Endothelial cell of umbilical vein (primary cell): ENCODE results near the gene N4BP3. TPM values are rescaled to one million over a fixed set of nuclear protein-coding genes. Genes with fewer than 3 reads are reported as not detected.

Experiments used
- BruUV-seq: library from RNA; stranded (reverse); fragments of 400-500 nt; replicated peaks from 2 replicates; lab custom pipeline; 2021; lab: Mats Ljungman, UMichigan
- CTCF ChIA-PET: fragments of 300-600, 350-600 bp; sonication (Branson Sonifier 250); formaldehyde crosslinking; loops from one replicate; lab custom pipeline; 2021; ENCODE audit warnings: antibody characterized with exemption, inconsistent platforms; lab: Charles Lee
- POLR2A ChIA-PET: fragments of 300-600, 350-600 bp; sonication (Branson Sonifier 250); formaldehyde crosslinking; loops from one replicate; lab custom pipeline; 2021; ENCODE audit warnings: antibody characterized with exemption, inconsistent platforms; lab: Charles Lee
- DNase-seq: peaks from one replicate; pipeline ENCODE4 v3.0.0-alpha.2; 2011; ENCODE audit warnings: low read depth, low spot score
- FAIRE-seq: peaks from 2 replicates; lab custom pipeline; 2011; peaks lifted over from hg19 to GRCh38; lab: Jason Lieb, UNC
- H2AFZ ChIP-seq: 2 replicates; pipeline ENCODE4 v1.6.0; 2012; ENCODE audit warnings: low read depth, low read length, control low read depth, inconsistent platforms
- H3K27ac ChIP-seq: 2 replicates; pipeline ENCODE4 v1.5.1; 2011; ENCODE audit warnings: low read depth, mild to moderate bottlenecking, control low read depth, low read length, moderate library complexity; ENCODE audit not compliant: insufficient read depth
- H3K27me3 ChIP-seq, 2 experiments: 2 replicates each; pipeline versions ENCODE4 v1.6.0 to v1.6.1; 2011; ENCODE audit warnings: low read length in 2 of 2, mixed read lengths in 1 of 2; ENCODE audit not compliant: control insufficient read depth in 2 of 2, insufficient read depth in 2 of 2
- H3K36me3 ChIP-seq, 2 experiments: 2 replicates in 1 of 2; 3 replicates in 1 of 2; pipeline ENCODE4 v1.5.1; 2011; ENCODE audit warnings: low read length in 2 of 2, mild to moderate bottlenecking in 1 of 2, moderate library complexity in 1 of 2; ENCODE audit not compliant: control insufficient read depth in 2 of 2, insufficient read depth in 2 of 2; ENCODE audit errors: extremely low read depth in 1 of 2
- H3K4me1 ChIP-seq: 3 replicates; pipeline ENCODE4 v1.5.1; 2011; ENCODE audit warnings: mild to moderate bottlenecking, low read length; ENCODE audit not compliant: control insufficient read depth, insufficient read depth; ENCODE audit errors: extremely low read depth
- H3K4me2 ChIP-seq: 2 replicates; pipeline ENCODE4 v1.6.1; 2011; ENCODE audit warnings: low read length, control low read depth, mixed read lengths; ENCODE audit not compliant: insufficient read depth
- H3K4me3 ChIP-seq, 3 experiments: fragments of 200-600 bp in 1 of 3; sonication (generic), shearing (Covaris generic) in 1 of 3; replicated peaks in 1 of 3; 2 replicates each; pipeline ENCODE4 v1.5.1; 2011 to 2016; ENCODE audit warnings: control low read depth in 3 of 3, low read length in 3 of 3, mild to moderate bottlenecking in 2 of 3, inconsistent platforms in 1 of 3, low read depth in 1 of 3, moderate library complexity in 1 of 3; ENCODE audit not compliant: insufficient read depth in 1 of 3
- H3K79me2 ChIP-seq: 2 replicates; pipeline ENCODE4 v1.6.0; 2012; ENCODE audit warnings: low read length, inconsistent platforms; ENCODE audit not compliant: control insufficient read depth, insufficient read depth
- H3K9ac ChIP-seq: replicated peaks from 2 replicates; pipeline ENCODE3; 2011; ENCODE audit warnings: low read length, control low read depth; ENCODE audit not compliant: insufficient read depth; ENCODE audit errors: extremely low read depth
- H3K9me1 ChIP-seq: replicated peaks from 3 replicates; pipeline ENCODE4 v1.6.0; 2011; ENCODE audit warnings: mild to moderate bottlenecking, low read length; ENCODE audit not compliant: control insufficient read depth, insufficient read depth; ENCODE audit errors: extremely low read depth
- H3K9me3 ChIP-seq: replicated peaks from 2 replicates; pipeline ENCODE4 v1.5.1; 2012; ENCODE audit warnings: low read length, inconsistent platforms; ENCODE audit not compliant: control insufficient read depth, insufficient read depth
- H4K20me1 ChIP-seq: replicated peaks from 2 replicates; pipeline ENCODE3; 2011; ENCODE audit warnings: mild to moderate bottlenecking, low read length; ENCODE audit not compliant: control insufficient read depth, insufficient read depth; ENCODE audit errors: extremely low read depth
- CTCF ChIP-seq, 2 donors: IDR thresholded peaks; 1 replicate in 1 of 2; 2 replicates in 1 of 2; pipeline ENCODE4 v1.5.1; 2011; ENCODE audit warnings: low read length in 2 of 2, mild to moderate bottlenecking in 2 of 2, moderate library complexity in 2 of 2, control low read depth in 1 of 2, inconsistent platforms in 1 of 2, low read depth in 1 of 2; ENCODE audit not compliant: insufficient read depth in 1 of 2; ENCODE audit errors: extremely low read depth in 1 of 2
- EZH2 ChIP-seq: IDR thresholded peaks from 2 replicates; pipeline ENCODE4 v1.6.1; 2012; ENCODE audit warnings: borderline replicate concordance, low read depth, mild to moderate bottlenecking, moderate library complexity, low read length, inconsistent platforms; ENCODE audit not compliant: severe bottlenecking
- FOS ChIP-seq: IDR thresholded peaks from 2 replicates; pipeline ENCODE4 v1.6.1; 2011; ENCODE audit warnings: mild to moderate bottlenecking, low read length, moderate library complexity, borderline replicate concordance; ENCODE audit not compliant: insufficient read depth
- GATA2 ChIP-seq: IDR thresholded peaks from 2 replicates; pipeline ENCODE4 v1.7.0; 2011; ENCODE audit warnings: low read depth, mild to moderate bottlenecking, moderate library complexity, mixed read lengths, low read length; ENCODE audit not compliant: insufficient read length, insufficient read depth
- JUN ChIP-seq: IDR thresholded peaks from 2 replicates; pipeline ENCODE4 v1.6.1; 2011; ENCODE audit warnings: borderline replicate concordance, low read depth; ENCODE audit not compliant: insufficient read length, insufficient read depth
- MAX ChIP-seq: IDR thresholded peaks from 2 replicates; pipeline ENCODE4 v1.6.1; 2011; ENCODE audit not compliant: insufficient read depth, insufficient read length
- MYC ChIP-seq: IDR thresholded peaks from one replicate; pipeline ENCODE4 v1.6.1; 2011; ENCODE audit warnings: mild to moderate bottlenecking, low read depth, low read length
- POLR2A ChIP-seq: IDR thresholded peaks from 2 replicates; pipeline ENCODE4 v1.6.1; 2012; ENCODE audit warnings: low read depth, mild to moderate bottlenecking, control low read depth, low read length
- POLR2AphosphoS5 ChIP-seq: IDR thresholded peaks from 2 replicates; pipeline ENCODE4 v1.6.1; 2012; ENCODE audit warnings: low read depth, mild to moderate bottlenecking, control low read depth, low read length, moderate library complexity; ENCODE audit not compliant: insufficient read depth
- dilution Hi-C: fragments of 300-500 bp; cut with MboI; formaldehyde crosslinking; loops from one replicate; pipeline ENCODE4 v1.15.0; 2019; ENCODE audit warnings: low sequenced_read_pairs; ENCODE audit not compliant: extremely low pct_ligation_motif_present
- intact Hi-C: fragments of 100-400 bp; cut with micrococcal nuclease; formaldehyde crosslinking; loops from one replicate; pipeline ENCODE4 v1.10.0; 2022
- polyA plus RNA-seq, 4 experiments: library from polyadenylated mRNA; depleted of rRNA in 3 of 4; stranded (reverse) in 3 of 4; unstranded in 1 of 4; fragments of >200 nt; gene quantifications; 2 replicates each; pipeline versions ENCODE4 v1.2.1 to v1.2.3, GENCODE V29; 2011 to 2012; ENCODE audit warnings: missing spikeins in 1 of 4
- total RNA-seq: library from RNA; stranded (reverse); gene quantifications from 2 replicates; pipeline ENCODE4 v1.2.3, GENCODE V29; 2021

The N4BP3 gene
- total and polyA plus RNA-seq, 2 donors (not counting 3 experiments of a cell fraction or from before 2014, with no cell fraction given): 11.8 to 38.2 TPM

GRCh38 chr5:178090856-178091255 is 22.5 kb upstream of the N4BP3 start:
- FAIRE-seq (no peak), DNase-seq (no peak)
- no TSS peak for BruUV-seq
- Histone ChIP-seq H3K36me3 (no peaks in the 10 kb centered on the region), H3K9me1 (no peaks in the 10 kb centered on the region), H3K9me3 (no peaks in the 10 kb centered on the region), H3K9ac (no peak overlapping the region), H2AFZ (no peak overlapping the region), H3K4me2 (no peak overlapping the region), H3K27ac (no peak overlapping the region), H3K4me3 (no peak overlapping the region), H4K20me1 (no peaks in the 10 kb centered on the region), H3K79me2 (no peaks in the 10 kb centered on the region), H3K27me3 (peaks cover 0 to 3% of the 10 kb centered on the region in 2 experiments), H3K4me1 (no peaks in the 10 kb centered on the region)
- CTCF ChIA-PET: interaction anchor here (1.4 to 3.2 kb wide), 2 partner anchors 9 to 15 kb away, joined by 6 to 16 read pairs; no protein-coding TSS in a partner anchor
- no peak for TF ChIP-seq POLR2AphosphoS5
- TF ChIP-seq POLR2A: no peak
- no peak for TF ChIP-seq GATA2
- no peak for TF ChIP-seq EZH2
- no peak for TF ChIP-seq FOS
- no peak for TF ChIP-seq MYC
- TF ChIP-seq CTCF (IDR thresholded peaks at IDR 0.05; ENCODE audit: extremely low read depth in 1 of 2, insufficient read depth in 1 of 2, low read depth in 1 of 2, low read length in 2 of 2): no peak
- TF ChIP-seq JUN: no peak
- no peak for TF ChIP-seq MAX
- intact Hi-C loops: no loop called here
- POLR2A ChIA-PET: no interaction called here
- dilution Hi-C loops: no loop called here
